Astrocyte (in vitro differentiated cells and primary cell): ENCODE data around the gene MACROH2A1. TPM values are rescaled to one million over a fixed set of nuclear protein-coding genes. Genes with fewer than 3 reads are reported as not detected.
A peak's percentile ranks its signal among the peaks of the same experiment; 100 is the strongest.

Experiments used
- DNase-seq: peaks from one replicate; pipeline ENCODE4 v3.0.0-alpha.2; 2010; ENCODE audit warnings: low read depth
- FAIRE-seq: peaks from 2 replicates; lab custom pipeline; 2011; peaks lifted over from hg19 to GRCh38; lab: Jason Lieb, UNC
- H2AFZ ChIP-seq: 2 replicates; pipeline ENCODE4 v1.6.0; 2012; ENCODE audit warnings: low read depth, low read length, inconsistent platforms
- H3K27ac ChIP-seq: 2 replicates; pipeline ENCODE4 v1.5.1; 2011; ENCODE audit warnings: low read depth, low read length, inconsistent platforms
- H3K27me3 ChIP-seq: 2 replicates; pipeline ENCODE4 v1.6.0; 2011; ENCODE audit warnings: low read length, inconsistent platforms; ENCODE audit not compliant: insufficient read depth
- H3K36me3 ChIP-seq: 2 replicates; pipeline ENCODE4 v1.5.1; 2011; ENCODE audit warnings: low read length, inconsistent platforms; ENCODE audit not compliant: insufficient read depth
- H3K4me1 ChIP-seq: 2 replicates; pipeline ENCODE4 v1.5.1; 2011; ENCODE audit warnings: low read length, inconsistent platforms; ENCODE audit not compliant: insufficient read depth
- H3K4me2 ChIP-seq: 2 replicates; pipeline ENCODE4 v1.6.0; 2012; ENCODE audit warnings: low read length, inconsistent platforms
- H3K4me3 ChIP-seq: 2 replicates; pipeline ENCODE4 v1.5.1; 2011; ENCODE audit warnings: low read depth, mild to moderate bottlenecking, low read length, inconsistent platforms; ENCODE audit not compliant: insufficient read depth
- H3K79me2 ChIP-seq: 2 replicates; pipeline ENCODE4 v1.6.0; 2012; ENCODE audit warnings: mild to moderate bottlenecking, low read length, inconsistent platforms; ENCODE audit not compliant: insufficient read depth
- H3K9ac ChIP-seq: 2 replicates; pipeline ENCODE4 v1.6.0; 2012; ENCODE audit warnings: mild to moderate bottlenecking, low read length, inconsistent platforms
- H3K9me3 ChIP-seq: 2 replicates; pipeline ENCODE4 v1.5.1; 2012; ENCODE audit warnings: low read depth, mild to moderate bottlenecking, low read length, inconsistent platforms; ENCODE audit not compliant: insufficient read depth
- H4K20me1 ChIP-seq: 2 replicates; pipeline ENCODE4 v1.6.0; 2012; ENCODE audit warnings: low read length, inconsistent platforms; ENCODE audit not compliant: insufficient read depth
- H3K27ac Mint-ChIP-seq: one replicate; pipeline ENCODE4 v1.8.0; 2021; ENCODE audit warnings: mild to moderate bottlenecking, mixed read lengths; ENCODE audit not compliant: unreplicated experiment
- H3K27me3 Mint-ChIP-seq: one replicate; pipeline ENCODE4 v1.8.0; 2021; ENCODE audit warnings: low read depth, mixed read lengths; ENCODE audit not compliant: unreplicated experiment
- H3K36me3 Mint-ChIP-seq: one replicate; pipeline ENCODE4 v1.8.0; 2021; ENCODE audit warnings: low read depth, mixed read lengths; ENCODE audit not compliant: unreplicated experiment
- H3K4me1 Mint-ChIP-seq: one replicate; pipeline ENCODE4 v1.8.0; 2021; ENCODE audit warnings: low read depth, mixed read lengths; ENCODE audit not compliant: unreplicated experiment
- H3K4me3 Mint-ChIP-seq: one replicate; pipeline ENCODE4 v1.8.0; 2021; ENCODE audit warnings: mild to moderate bottlenecking, moderate library complexity, mixed read lengths; ENCODE audit not compliant: unreplicated experiment
- H3K9me3 Mint-ChIP-seq: one replicate; pipeline ENCODE4 v1.8.0; 2021; ENCODE audit warnings: mild to moderate bottlenecking, mixed read lengths; ENCODE audit not compliant: unreplicated experiment
- EZH2 ChIP-seq: IDR thresholded peaks from 2 replicates; pipeline ENCODE4 v1.6.1; 2012; ENCODE audit warnings: mild to moderate bottlenecking, low read length, inconsistent platforms; ENCODE audit not compliant: insufficient read depth
- total RNA-seq: library from RNA; stranded (reverse); gene quantifications from 2 replicates; pipeline ENCODE4 v1.2.1, GENCODE V29; 2021
- TF ChIP-seq, protein P1 (sequence below): IDR thresholded peaks from 2 replicates; pipeline ENCODE4 v1.5.1; 2011; ENCODE audit warnings: low read depth, mild to moderate bottlenecking, inconsistent platforms, low read length, moderate library complexity; ENCODE audit not compliant: insufficient read depth

The MACROH2A1 gene
- total RNA-seq, 1 donor from 2014 or later = 143 TPM

DNA sequence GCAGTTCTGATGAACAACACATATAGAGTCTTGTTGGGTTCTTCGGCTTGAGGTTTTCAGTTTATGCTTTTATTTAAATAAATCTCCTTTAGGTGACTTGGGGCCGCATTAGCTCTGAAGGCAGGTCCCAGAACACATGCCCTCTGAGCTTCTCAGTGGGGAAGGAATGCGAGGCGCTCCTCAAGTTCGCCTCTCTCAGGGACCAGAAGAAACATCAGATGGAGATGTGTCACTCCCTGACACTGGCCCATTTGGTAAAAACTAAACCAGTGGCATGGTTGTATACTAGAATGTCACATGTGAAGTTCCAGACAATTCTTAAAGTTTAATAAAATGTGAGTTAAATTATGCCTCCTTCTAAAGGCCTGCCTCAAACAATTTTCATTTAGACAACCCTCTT lies 1.9 kb downstream of the MACROH2A1 start:
- peaks cover 55% of the 10 kb centered on the region for H3K4me1 Mint-ChIP-seq
- H3K9me3 Mint-ChIP-seq = no peaks in the 10 kb centered on the region
- Histone ChIP-seq H2AFZ (no peak overlapping the region), H3K9me3 (no peaks in the 10 kb centered on the region), H3K4me2 (peak overlapping the region; percentile 98), H4K20me1 (peaks cover 62% of the 10 kb centered on the region), H3K79me2 (peaks cover 76% of the 10 kb centered on the region), H3K4me3 (no peak overlapping the region), H3K9ac (peak overlapping the region; percentile 96), H3K4me1 (peaks cover 51% of the 10 kb centered on the region), H3K27ac (no peak overlapping the region), H3K27me3 (no peaks in the 10 kb centered on the region), H3K36me3 (no peaks in the 10 kb centered on the region)
- peak overlapping the region; percentile 92 for H3K4me3 Mint-ChIP-seq
- no peak for FAIRE-seq
- H3K27me3 Mint-ChIP-seq = peaks cover 3% of the 10 kb centered on the region
- DNase-seq = no peak
- H3K27ac Mint-ChIP-seq = no peak overlapping the region
- peaks cover 9% of the 10 kb centered on the region for H3K36me3 Mint-ChIP-seq
- no peak for TF ChIP-seq EZH2

DNA sequence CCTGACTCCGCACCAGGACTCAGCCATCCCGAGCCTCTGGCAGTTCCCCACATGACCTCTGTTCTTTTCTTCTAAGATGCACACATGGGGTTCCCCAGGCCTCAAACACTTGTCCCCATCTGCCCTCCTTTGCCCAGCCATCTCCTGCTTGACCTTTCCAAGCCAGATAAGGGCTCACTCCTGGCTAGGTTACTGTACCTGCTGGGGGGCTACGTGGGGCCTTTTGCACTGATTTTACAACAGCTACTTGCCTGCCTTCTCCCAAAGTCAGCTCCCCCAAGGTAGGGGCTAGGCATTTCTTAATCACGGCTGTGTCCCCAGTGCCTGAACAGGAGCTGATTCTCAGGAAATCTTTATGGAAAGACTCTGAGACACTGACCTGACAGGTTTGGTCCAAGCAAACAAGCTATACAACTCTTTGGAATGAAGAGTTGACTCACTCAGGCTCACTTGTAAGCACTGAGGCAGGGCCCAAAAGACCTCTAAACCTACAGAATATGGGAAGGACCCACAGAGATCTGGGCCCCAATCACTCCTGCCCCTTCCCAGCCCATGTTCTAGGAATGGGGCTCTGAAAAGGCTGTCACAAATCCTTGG lies 2.5 kb downstream of the MACROH2A1 start:
- H3K4me2 ChIP-seq = peak overlapping the region; percentile 98
- Mint-ChIP-seq H3K36me3 (peaks cover 10% of the 10 kb centered on the region), H3K27ac (no peak overlapping the region), H3K9me3 (no peaks in the 10 kb centered on the region), H3K27me3 (peaks cover 3% of the 10 kb centered on the region), H3K4me3 (peak overlapping the region; percentile 55), H3K4me1 (peaks cover 61% of the 10 kb centered on the region)
- DNase-seq (no peak), FAIRE-seq (no peak)
- H3K79me2 ChIP-seq = peaks cover 81% of the 10 kb centered on the region
- no peaks in the 10 kb centered on the region for H3K9me3 ChIP-seq
- no peak overlapping the region for H3K9ac ChIP-seq
- no peak overlapping the region for H3K27ac ChIP-seq
- H3K4me3 ChIP-seq = no peak overlapping the region
- no peaks in the 10 kb centered on the region for H3K36me3 ChIP-seq
- TF ChIP-seq EZH2 = no peak
- TF ChIP-seq, protein P1, sequence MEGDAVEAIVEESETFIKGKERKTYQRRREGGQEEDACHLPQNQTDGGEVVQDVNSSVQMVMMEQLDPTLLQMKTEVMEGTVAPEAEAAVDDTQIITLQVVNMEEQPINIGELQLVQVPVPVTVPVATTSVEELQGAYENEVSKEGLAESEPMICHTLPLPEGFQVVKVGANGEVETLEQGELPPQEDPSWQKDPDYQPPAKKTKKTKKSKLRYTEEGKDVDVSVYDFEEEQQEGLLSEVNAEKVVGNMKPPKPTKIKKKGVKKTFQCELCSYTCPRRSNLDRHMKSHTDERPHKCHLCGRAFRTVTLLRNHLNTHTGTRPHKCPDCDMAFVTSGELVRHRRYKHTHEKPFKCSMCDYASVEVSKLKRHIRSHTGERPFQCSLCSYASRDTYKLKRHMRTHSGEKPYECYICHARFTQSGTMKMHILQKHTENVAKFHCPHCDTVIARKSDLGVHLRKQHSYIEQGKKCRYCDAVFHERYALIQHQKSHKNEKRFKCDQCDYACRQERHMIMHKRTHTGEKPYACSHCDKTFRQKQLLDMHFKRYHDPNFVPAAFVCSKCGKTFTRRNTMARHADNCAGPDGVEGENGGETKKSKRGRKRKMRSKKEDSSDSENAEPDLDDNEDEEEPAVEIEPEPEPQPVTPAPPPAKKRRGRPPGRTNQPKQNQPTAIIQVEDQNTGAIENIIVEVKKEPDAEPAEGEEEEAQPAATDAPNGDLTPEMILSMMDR = no peak
- H3K27me3 ChIP-seq = no peaks in the 10 kb centered on the region
- H3K4me1 ChIP-seq = peaks cover 56% of the 10 kb centered on the region
- no peak overlapping the region for H2AFZ ChIP-seq
- H4K20me1 ChIP-seq = peaks cover 67% of the 10 kb centered on the region

DNA sequence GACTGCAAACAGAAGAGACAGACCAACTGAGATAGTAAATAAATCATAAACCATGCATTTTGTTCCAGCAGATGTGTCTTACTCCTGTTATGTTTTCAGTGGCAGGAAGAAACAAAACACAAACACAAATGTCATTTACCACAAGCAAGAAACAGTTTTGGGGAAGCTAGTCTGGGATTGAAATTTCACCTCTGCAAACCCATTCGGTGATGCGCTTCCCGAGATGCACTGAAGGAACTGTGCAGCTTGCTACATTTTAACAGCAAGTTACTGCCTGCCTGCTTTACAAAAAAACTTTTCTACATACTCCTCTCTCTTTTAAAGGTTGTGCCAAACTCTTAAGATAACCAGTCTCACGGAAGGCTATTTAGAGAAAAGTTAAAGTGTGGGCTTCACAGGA lies 3.2 kb downstream of the MACROH2A1 start:
- no peaks in the 10 kb centered on the region for H3K27me3 ChIP-seq
- no peak for TF ChIP-seq EZH2
- TF ChIP-seq, protein P1 = no peak
- H4K20me1 ChIP-seq = peaks cover 73% of the 10 kb centered on the region
- FAIRE-seq = no peak
- no peak overlapping the region for H3K27ac ChIP-seq
- peaks cover 63% of the 10 kb centered on the region for H3K4me1 ChIP-seq
- no peak overlapping the region for H3K4me2 ChIP-seq
- H3K79me2 ChIP-seq = peaks cover 86% of the 10 kb centered on the region
- DNase-seq = no peak
- H3K4me1 Mint-ChIP-seq = peaks cover 64% of the 10 kb centered on the region
- no peak overlapping the region for H3K9ac ChIP-seq
- no peaks in the 10 kb centered on the region for H3K9me3 ChIP-seq
- no peak overlapping the region for H3K27ac Mint-ChIP-seq
- H3K9me3 Mint-ChIP-seq = no peaks in the 10 kb centered on the region
- H3K4me3 Mint-ChIP-seq = no peak overlapping the region
- H3K36me3 ChIP-seq = no peaks in the 10 kb centered on the region
- no peak overlapping the region for H2AFZ ChIP-seq
- no peak overlapping the region for H3K4me3 ChIP-seq
- H3K27me3 Mint-ChIP-seq = peaks cover 3% of the 10 kb centered on the region
- peaks cover 10% of the 10 kb centered on the region for H3K36me3 Mint-ChIP-seq
